NCI-H146 treated with DMSO at 0.1 percent for 48 hours (cell line): Measurements from ENCODE around the gene NFATC3.
A peak's percentile ranks its signal among the peaks of the same experiment; 100 is the strongest.

Experiments
- DNase-seq: peaks from one replicate; lab custom pipeline; 2025; ENCODE audit not compliant: unreplicated experiment; lab: John Stamatoyannopoulos, UW

The NFATC3 gene

GRCh38 chr16:68228652-68229051 is 143.5 kb downstream of the NFATC3 start:
- DNase-seq: no peak

- DNase-seq: no peak
Observed at GRCh38 chr16:68229431-68230175, 144.4 kb downstream of the NFATC3 start.

GRCh38 chr16:68230176-68230571 is 145.0 kb downstream of the NFATC3 start:
- DNase-seq: no peak

- DNase-seq: no peak
Observed at GRCh38 chr16:68230956-68231355, 145.8 kb downstream of the NFATC3 start.

GRCh38 chr16:68231384-68232136 is 146.4 kb downstream of the NFATC3 start:
- no peak for DNase-seq

GRCh38 chr16:68232335-68232734 is 147.2 kb downstream of the NFATC3 start:
- DNase-seq: no peak

DNA sequence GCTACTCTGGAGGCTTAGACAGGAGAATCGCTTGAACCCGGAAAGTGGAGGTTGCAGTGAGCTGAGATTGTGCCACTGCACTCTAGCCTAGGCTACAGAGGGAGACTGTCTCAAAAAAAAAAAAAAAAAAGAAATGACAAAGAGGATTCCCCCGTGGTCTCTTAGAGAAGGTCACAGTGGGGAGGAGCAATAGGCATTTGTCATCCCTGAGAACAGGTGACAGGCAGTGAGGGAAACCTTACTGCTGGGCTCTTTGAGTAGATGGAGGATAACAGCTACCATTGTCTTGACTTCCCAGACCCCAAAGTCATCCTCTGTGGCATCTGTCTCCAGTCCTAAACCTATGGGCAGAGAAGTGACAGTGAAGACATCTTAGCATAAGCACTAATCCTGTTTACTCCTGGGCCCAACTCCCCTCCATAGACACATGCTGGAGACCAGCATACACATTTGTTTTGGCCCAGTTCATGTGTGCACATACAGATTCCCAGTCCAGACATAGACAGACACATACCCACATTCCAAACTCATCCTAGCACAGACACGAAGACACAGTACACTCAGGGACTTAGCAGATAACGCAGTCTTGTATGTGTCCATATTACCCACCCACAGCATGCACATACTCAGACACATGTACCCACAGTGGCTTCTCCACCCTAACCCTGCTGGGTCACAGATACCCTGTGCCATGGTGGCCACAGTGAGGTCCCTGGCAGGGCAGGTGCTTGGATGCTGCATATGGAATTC is 148.1 kb downstream of the NFATC3 start:
- no peak for DNase-seq

GRCh38 chr16:68233835-68234187 is 148.6 kb downstream of the NFATC3 start:
- DNase-seq: no peak

GRCh38 chr16:68234188-68235107 is 149.3 kb downstream of the NFATC3 start:
- peak; percentile 54 for DNase-seq

GRCh38 chr16:68235108-68235886 is 150.1 kb downstream of the NFATC3 start:
- peak; percentile 9 for DNase-seq

DNA sequence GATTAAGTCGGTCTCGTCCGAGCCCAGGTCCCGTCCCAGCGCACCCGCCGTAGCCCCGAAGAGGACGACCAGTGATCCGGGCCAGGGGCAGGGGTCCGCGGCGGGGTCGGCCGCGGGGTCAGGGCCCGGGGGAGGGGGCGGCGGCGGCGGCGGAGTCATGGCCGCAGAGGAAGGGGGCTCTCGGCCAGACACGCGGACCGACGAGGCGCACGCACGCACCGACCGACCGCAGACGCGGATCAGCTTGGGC is 150.6 kb downstream of the NFATC3 start, which contains the start of gene ESRP2:
Gene ESRP2, minus strand, starts transcription at position 241 of the 250 bp plus-strand sequence. Its CDS starts 82 bp downstream, at position 159.
- DNase-seq: no peak

- DNase-seq: peak; percentile 39
Observed at GRCh38 chr16:68236137-68236825, 151.1 kb downstream of the NFATC3 start.

DNA sequence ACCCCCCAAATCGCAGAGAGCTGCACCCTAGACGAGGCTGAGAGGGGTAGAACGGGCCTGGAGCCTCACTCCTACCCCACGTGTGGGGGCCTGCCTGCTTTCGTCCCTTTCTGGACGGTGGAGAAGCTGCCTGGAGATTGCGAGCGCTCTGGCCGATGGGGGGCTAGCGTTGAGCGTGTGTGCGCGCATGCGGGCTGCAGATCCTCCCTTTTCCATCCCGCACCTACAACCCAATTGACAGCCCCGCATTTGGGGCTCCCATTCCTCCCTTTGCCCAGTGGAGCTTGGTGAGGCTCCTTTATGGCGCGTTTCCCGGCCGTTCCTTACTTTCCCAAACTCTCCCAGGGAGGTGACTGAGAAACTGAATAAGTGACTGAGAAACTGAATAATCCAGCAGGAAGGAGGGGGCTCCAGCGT is 151.7 kb downstream of the NFATC3 start:
- DNase-seq: no peak

DNA sequence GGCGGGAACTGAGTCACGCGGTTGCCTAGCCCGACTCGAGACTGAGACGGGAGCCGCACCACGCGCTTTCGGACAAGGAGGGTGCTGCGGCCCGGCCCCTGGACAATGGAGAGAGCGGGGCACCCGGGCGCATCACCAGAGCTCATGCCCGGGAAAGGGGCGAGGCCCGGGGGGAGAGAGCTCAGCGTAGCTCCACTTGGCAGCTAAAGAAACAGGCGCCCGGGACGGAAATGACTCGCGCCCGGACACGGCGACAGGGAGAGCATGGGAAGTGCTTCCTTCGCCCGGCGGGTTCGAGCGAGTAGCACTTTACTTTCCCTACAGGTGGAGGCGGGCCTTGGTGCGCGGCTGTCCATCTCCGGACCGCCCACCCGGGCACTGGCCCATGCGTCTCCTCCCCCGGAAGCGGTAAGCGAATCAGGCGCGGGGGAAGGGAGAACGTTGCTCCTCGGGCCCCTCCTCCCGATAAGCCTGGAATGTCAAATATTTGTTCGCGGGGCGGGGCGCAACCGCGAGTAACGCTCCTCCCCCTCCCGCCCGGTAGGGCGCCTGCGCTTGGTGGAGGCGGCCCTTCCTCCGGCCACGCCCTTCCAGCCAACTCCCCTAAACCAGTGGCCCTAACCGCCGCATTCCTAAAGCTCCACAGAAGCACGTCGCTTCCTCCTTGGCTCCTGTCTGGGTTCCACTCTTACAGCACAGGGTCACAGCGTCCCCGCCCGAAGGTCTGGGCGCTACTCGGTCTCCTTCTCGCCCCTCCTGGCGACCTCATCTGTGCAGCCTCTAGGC is 152.3 kb downstream of the NFATC3 start:
- DNase-seq: peak; percentile 85

DNA sequence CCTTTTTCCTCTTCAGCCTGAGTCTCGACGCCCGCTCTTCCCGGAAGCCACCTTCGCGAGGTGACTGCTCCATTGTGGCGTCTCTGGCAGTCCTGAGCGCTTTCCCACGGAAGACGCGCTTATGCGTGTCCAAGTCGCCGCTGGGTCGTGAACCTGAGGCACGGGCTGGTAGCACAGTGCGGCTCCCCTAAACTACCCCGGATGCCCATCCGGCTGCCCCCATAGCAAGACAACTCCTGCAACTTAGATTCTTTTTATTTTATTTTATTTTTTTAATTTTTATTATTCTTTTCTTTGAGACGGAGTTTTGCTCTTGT is 152.8 kb downstream of the NFATC3 start:
- DNase-seq: no peak

DNA sequence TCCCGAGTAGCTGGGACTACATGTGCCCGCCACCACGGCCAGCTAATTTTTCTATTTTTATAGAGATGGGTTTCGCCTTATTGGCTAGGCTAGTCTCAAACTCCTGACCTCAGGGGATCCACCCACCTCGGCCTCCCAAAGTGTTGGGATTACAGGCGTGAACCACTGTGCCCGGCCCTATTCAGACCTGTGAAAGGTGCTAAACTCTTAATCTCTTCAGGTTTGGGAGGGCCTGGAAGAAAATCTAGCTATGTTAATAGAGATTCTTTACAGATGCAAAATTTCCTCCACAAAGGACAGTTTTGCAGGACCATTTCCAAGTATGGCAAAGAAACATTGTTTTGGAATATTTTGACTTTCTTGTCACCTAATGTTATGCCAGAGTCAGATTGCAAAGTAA is 156.9 kb downstream of the NFATC3 start:
- no peak for DNase-seq

- no peak for DNase-seq
Observed at GRCh38 chr16:68242926-68243858, 158.0 kb downstream of the NFATC3 start.

DNA sequence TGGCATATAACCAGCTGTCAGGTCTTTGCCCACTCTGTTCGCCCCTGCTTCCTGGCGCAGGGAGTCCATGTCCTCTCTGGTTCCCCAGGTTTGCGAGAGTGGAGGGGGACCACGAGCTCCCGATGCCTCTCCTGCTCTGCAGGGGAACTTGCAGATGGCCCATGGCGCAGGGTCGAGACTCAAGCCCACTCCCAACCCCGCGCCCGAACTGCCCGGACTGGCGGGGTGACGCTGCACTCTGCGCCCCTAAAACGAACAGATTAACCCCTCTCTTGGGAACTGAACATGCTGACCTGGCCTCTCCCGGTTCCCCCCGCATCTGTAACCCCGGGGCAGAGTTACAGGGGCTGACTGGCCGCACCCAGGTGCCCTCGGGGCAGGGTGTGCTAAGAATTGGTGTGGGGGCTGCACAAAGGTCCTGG is 159.3 kb downstream of the NFATC3 start:
- DNase-seq: no peak
